HG02943 (cell line): ENCODE measurements around the gene CPNE5.

Experiments
- ATAC-seq: cut with Tn5 transposase; IDR thresholded peaks from one replicate; pipeline ENCODE4 v1.9.1; 2021; ENCODE audit warnings: mild to moderate bottlenecking, low read depth, moderate library complexity; ENCODE audit not compliant: unreplicated experiment

Gene CPNE5

DNA sequence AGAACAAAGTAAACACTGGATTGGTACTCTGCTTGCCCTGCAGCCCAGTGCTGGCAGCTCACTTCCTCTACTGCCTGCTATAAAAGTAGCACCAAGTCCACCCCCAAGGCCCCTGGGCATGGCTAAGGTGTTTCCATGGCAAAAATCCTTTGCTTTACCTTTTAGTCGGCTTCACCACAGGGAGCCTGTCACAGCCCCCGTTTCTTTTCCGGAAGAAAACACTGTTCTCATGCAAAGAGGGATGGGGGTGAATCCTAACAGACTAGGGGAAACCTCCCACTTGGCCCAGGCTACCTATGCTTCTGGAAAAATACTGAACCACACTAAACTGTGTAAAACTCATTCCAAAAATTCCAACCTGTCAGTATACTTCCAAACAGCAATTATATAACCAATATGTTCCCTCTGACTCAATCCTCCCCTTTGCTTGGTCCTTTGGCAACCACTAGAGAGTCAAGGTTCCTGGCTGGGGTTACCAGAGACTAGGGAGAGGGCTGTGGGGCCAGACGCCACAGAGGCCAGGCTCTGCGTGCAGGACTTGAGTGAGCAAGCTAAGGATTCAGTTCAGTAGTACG, 19.2 kb upstream of the CPNE5 start:
- no peak for ATAC-seq

DNA sequence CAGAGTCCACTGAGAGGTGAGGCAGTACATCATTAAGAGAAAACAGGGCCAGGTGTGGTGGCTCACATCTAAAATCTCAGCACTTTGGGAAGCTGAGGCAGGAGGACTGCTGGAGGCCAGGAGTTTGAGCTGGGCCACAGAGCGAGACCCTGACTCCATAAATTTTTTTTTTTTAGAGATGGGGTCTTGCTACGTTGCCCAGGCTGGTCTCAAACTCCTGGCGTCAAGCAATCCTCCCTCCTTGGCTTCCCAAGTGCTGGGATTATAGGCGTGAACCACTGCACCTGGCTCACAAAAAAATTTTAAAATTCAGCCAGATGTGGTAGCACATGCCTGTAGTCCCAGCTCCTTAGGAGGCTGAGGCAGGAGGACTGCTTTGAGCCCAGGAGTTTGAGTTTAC, 18.1 kb upstream of the CPNE5 start:
- ATAC-seq = no peak

GRCh38 chr6:36856277-36856676, 17.0 kb upstream of the CPNE5 start:
- no peak for ATAC-seq

DNA sequence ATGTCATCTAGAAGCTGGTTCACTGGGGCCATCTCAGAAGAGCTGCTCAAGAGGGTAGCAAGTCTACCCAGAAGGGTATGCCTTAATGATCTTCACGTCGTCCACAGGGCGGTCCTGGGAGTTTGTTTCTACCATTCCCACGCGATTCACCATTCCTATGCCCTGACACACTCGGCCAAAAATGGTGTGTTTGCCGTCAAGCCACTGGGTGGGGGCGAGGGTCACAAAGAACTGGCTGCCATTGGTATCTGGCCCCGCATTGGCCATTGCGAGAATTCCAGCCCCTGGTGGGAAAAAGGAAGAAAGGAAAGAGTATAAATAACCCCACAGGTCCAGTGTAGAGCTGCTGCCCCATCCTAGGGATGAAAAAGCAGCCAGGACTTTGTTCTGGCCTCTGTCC, 16.5 kb upstream of the CPNE5 start:
- ATAC-seq = no peak

DNA sequence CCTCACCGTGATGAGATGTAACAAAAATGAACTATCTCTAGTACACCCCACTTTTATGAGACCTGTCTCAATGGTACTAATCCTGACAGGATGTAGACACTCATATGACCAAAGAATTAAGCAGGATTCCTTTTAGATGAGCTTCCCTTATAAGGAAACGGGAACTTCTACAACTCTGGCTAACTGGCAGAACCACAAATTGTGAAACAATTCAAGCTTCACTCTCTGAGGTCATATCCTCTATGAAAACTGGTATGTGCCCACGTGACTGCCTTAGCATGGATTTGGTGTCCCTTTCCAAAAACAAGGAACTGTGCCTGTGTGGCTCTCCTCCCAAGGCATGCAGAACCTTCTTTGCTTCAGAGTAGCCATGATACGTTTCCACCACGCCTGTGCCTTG, 14.1 kb upstream of the CPNE5 start:
- ATAC-seq = no peak

GRCh38 chr6:36852481-36853147, 13.4 kb upstream of the CPNE5 start:
- ATAC-seq = no peak

DNA sequence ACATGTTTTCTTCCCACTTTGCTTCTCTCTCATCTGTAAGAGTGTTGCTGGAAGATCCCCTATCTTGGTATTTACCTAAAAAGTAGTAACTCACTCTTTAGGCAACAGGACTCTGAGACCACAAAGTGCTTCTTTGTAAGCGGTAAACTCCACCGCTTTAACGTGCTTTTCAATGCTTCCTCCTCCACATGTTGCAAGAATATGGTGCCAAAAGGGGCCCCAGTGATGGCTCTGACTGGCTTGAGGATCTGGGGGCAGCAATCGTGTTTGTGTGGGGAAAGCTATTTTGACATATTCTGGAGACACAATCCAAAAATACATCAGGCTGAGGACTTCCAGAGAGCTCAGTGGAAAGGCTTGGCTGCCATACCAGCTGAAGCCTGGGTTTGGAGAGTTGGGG, 12.4 kb upstream of the CPNE5 start:
- ATAC-seq = no peak

GRCh38 chr6:36851149-36851614, 11.9 kb upstream of the CPNE5 start:
- ATAC-seq = no peak

DNA sequence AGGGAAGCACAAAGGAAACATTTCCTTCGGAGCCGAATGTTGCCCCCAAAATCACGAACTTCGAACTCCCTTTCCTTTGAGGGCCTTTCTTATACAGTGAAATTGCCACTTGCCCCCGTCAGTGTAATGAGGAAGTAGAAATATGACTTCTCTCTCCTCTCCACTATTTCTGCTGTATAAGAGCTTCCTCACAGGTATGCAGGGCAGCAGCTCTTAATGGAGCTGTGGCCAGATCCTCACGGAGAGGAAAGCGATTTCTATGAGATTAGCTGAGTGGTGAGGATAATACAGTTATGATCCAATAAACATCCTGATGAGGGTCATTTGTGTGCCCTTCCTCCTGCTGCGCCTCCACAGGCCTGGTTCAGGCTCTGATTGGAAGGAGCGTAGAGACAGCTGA, 10.8 kb upstream of the CPNE5 start:
- ATAC-seq = no peak

- ATAC-seq = no peak
Observed at GRCh38 chr6:36848658-36849441, 9.6 kb upstream of the CPNE5 start.

DNA sequence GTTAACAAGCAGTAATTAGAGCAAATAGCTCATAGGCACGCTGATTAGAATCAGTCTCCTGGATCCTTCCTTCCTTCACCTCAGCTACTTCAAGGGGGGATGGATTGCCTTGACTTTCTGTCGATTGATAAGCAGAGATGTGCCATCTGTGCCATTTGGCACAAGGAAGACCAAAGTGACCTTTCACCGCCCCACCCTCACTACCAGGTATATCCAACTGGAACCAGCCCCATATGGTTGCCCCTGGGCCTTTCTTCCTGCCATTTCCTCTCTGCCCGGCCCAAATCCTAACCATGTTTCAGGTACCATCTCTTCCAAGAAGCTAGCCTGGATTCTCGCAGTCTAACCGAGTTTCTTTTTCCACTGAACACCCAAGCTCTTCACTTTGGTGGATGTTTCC, 8.7 kb upstream of the CPNE5 start:
- no peak for ATAC-seq

- ATAC-seq = no peak
Observed at GRCh38 chr6:36847152-36847551, 7.9 kb upstream of the CPNE5 start.

GRCh38 chr6:36845233-36845632, 6.0 kb upstream of the CPNE5 start:
- no peak for ATAC-seq

DNA sequence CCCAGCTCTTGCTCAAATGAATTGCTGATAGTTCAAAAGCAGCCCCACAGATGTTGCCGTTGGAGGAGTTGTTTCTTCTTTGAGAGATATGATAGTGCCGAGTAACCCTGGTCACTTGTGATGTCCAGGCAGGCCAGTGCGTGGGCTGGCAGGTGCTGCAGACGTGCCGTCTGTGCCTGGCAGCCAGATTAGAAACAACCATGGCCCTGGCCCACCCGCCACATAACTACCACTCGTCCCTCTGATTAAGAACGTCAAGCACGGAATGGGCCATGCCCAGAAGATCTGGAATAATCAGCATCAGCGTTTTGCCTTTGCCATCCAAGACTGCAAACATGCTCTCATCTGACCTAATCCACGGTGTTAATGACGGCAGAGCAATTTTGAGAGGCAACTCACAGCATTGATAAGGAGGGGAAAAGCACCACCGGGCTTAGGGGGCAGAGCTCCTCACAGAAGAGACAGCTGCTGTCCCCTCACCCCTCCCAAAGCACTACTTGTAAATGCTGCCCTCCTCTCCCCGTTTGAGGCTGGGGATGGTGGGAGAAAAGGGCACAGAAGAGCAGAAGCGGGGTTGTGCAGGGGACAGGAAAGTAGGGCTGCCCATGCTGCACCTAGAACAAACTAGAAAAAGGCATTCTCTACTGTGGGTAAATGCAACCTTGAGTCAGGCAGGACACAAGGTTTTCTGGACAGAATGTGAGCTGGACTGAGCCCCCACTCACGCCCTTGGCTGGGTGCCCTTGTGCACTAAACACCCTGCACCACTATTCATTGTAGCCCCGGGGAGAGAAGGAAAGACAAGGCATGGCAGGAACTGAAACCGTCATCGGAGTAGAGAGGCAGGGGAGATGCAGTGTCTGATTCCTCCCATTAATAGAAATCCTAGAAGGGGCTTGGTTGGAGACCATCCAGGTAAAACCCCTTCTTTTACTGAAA, 5.3 kb upstream of the CPNE5 start:
- no peak for ATAC-seq

- no peak for ATAC-seq
Observed at GRCh38 chr6:36843170-36843569, 3.9 kb upstream of the CPNE5 start.

DNA sequence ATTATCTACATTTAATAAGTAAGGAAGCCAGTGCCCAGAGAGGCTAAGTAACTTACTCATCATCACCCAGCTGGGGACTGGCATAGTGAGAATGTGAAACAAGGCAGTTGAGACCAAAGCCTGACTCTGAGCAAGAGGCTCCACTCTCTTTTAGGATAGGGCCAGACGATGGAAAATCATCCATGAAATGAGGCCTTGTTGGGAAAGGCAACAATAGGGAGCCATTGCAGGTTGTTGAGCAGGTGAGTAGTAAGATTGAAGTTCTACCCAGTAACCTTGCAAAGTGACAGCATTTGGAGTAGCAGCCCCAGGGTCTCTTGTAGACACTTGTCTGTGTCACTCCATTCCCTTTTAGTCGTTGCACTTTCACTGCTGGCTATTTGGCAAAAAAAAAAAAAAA, 2.5 kb upstream of the CPNE5 start:
- ATAC-seq = no peak

- ATAC-seq = no peak
Observed at GRCh38 chr6:36840432-36841403, 1.5 kb upstream of the CPNE5 start.

DNA sequence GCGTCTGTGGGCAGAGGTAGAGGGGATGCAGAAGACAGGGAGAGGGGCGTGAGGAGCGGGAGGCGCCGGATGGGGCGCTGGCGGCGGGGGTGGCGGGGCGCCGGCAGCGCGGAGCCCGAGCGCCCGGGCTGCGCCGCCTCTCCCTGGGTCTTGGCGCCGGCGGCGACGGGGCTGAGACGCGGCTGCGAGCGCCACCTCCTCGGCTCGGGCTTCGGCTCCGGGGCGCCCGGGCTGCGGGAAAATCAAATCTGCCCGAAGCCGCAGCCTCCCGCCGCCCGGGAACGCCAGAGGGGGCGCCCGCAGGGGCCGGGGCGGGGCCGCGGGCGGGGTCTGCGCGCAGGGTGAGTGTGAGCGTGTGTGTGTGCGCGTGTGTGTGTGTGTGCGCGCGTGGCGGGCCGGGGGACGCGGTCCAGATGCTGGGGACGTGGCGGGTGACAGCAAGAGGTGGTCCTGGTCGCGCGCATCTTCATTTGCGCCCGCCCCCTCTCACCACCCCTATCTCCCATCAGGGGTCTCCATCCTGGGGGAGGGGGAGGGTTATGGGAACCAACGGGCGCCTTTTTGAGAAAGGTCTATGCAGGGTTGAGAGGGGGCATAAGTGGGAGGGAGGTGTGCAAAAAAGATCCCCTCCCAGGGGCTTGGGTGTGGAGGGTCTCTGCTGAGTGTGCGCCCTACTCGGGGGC, 646 bp upstream of the CPNE5 start:
- no peak for ATAC-seq

- no peak for ATAC-seq
Observed at GRCh38 chr6:36837686-36838085, 1.6 kb downstream of the CPNE5 start.
